Upper lobe of left lung (tissue), 6 donors: ENCODE measurements around the gene PSAP. TPM values are rescaled to one million over a fixed set of nuclear protein-coding genes. Genes with fewer than 3 reads are reported as not detected.
"Not testable (repeated sequence)": the region's sequence is repeated elsewhere in the genome, so short reads cannot be mapped to it uniquely, and the experiment has no call there.

Source experiments
- ATAC-seq, 2 donors: fragments of 200-7000 bp; cut with Tn5 transposase; one replicate each; pipeline ENCODE4 v1.9.1; 2022; ENCODE audit warnings: mild to moderate bottlenecking in 2 of 2, moderate library complexity in 2 of 2; ENCODE audit not compliant: low FRiP score in 2 of 2
- DNase-seq, 2 donors: peaks; one replicate each; pipeline ENCODE4 v3.0.0-alpha.2; 2019 to 2020
- H3K27ac ChIP-seq, 4 donors: fragments of 200-600 bp; sonication (generic); one replicate each; pipeline ENCODE4 v1.5.1; 2016 to 2019
- H3K27me3 ChIP-seq, 4 donors: fragments of 200-600 bp; sonication (generic); one replicate each; pipeline ENCODE4 v1.5.1; 2017 to 2019
- H3K36me3 ChIP-seq, 4 donors: fragments of 200-600 bp; sonication (generic); one replicate each; pipeline ENCODE4 v1.5.1; 2016 to 2019
- H3K4me1 ChIP-seq, 4 donors: fragments of 200-600 bp; sonication (generic); one replicate each; pipeline ENCODE4 v1.5.1; 2018 to 2019
- H3K4me3 ChIP-seq, 4 donors: fragments of 200-600 bp; sonication (generic); one replicate each; pipeline ENCODE4 v1.5.1; 2017 to 2019; ENCODE audit warnings: mild to moderate bottlenecking in 2 of 4, moderate library complexity in 1 of 4
- H3K9me3 ChIP-seq, 4 donors: fragments of 200-600 bp; sonication (generic); one replicate each; pipeline ENCODE4 v1.5.1; 2018 to 2019
- EP300 ChIP-seq, 4 donors: sonication (generic); formaldehyde crosslinking; IDR thresholded peaks; one replicate each; pipeline ENCODE4 v1.5.1; 2017; ENCODE audit warnings: antibody characterized with exemption in 4 of 4, control low read depth in 2 of 4
- POLR2A ChIP-seq, 4 donors: fragments of 450-650 bp; IDR thresholded peaks; one replicate each; pipeline ENCODE4 v1.5.1; 2016 to 2017; ENCODE audit warnings: antibody characterized with exemption in 4 of 4, mild to moderate bottlenecking in 2 of 4
- POLR2AphosphoS5 ChIP-seq, 2 donors: sonication (generic); formaldehyde crosslinking; IDR thresholded peaks; one replicate each; pipeline ENCODE4 v1.5.1; 2017; ENCODE audit warnings: antibody characterized with exemption in 2 of 2
- WGBS, 2 donors: methylation state at CpG; one replicate each; pipeline ENCODE4 v1.1.5; 2017 to 2018; 5-methylcytosine and 5-hydroxymethylcytosine counted together
- total RNA-seq, 6 donors: library from RNA; depleted of rRNA in 4 of 6; stranded (reverse); fragments of >200 nt in 4 of 6; gene quantifications; one replicate each; pipeline versions ENCODE4 v1.1.0 to v1.2.1, GENCODE V29; 2016 to 2021
- TF ChIP-seq, protein P1 (sequence below), 6 experiments: fragments of 450-650 bp in 4 of 6; fragments of 200-600 bp in 2 of 6; sonication (generic) in 2 of 6; IDR thresholded peaks; one replicate each; pipeline ENCODE4 v1.5.1; 2016 to 2019; ENCODE audit warnings: antibody characterized with exemption in 6 of 6
- donor health status: DM: no; HTN: no; CAD: no; lungs with moderate emphysema.
- donor health status: DM: no; HTN: yes; CAD: no; lungs with severe emphysema.

Gene PSAP
- total RNA-seq, 6 donors from 2014 or later = 776 to 2,056 (median 1,236) TPM

DNA sequence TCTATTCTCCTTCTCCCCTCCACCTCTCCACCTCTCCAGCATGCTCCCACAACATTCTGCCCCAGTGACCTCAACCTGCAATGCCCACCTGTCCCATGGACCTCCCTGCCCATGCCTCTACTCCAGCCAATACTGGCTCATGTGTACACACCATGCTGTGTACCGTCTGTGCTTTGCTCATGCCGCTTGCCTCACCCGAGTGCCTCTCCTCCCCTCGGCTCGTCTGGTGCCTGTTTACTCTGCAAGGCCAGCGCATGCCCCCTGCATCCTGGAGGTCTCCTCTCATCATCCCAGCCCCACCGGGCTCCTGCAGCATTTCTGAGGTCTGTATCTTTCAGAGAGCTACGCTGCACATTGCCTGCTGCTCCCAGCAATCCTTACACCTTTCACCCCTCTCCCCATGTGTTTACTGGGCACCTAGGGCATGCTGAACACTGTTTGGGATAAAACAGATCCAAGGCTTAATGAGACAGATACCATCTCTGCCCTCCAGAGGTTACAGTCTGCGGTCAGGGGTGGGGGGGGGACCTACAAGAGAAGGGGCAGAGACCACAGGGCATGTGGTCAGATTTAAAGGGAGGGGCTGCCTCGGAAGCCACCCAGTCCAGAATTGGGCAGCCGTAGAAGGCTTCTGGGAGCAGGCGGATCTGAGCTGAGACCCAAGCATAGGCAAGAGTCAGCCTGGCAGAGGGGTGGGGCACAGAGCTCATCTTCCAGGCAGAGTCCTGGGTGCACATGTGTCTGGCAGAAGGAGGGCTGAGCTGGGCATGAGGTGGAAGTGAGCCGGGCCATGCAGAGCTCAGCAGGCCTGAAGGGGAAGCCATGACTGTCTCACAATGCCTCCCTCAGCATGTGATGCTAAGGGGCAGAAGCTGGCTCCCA lies 29.6 kb upstream of the PSAP start:
- H3K27ac ChIP-seq = peak overlapping the region in 1 of 4 donors; percentile 39
- 71 to 76% methylated on average over 13 of the region's 13 CpGs for WGBS, 2 donors
- TF ChIP-seq POLR2A (IDR thresholded peaks at IDR 0.05) (peak in 1 of 4 donors; percentile 43), EP300 (IDR thresholded peaks at IDR 0.05) (no peak), POLR2AphosphoS5 (IDR thresholded peaks at IDR 0.05) (no peak)
- H3K36me3 ChIP-seq = no peaks in the 10 kb centered on the region
- ATAC-seq (peak; percentile 69 to 78), DNase-seq (peak in 1 of 2 donors; percentile 49)
- H3K4me3 ChIP-seq = no peak overlapping the region
- peaks cover 0 to 14% (median 0%) of the 10 kb centered on the region in 4 donors for H3K4me1 ChIP-seq
- H3K27me3 ChIP-seq = no peaks in the 10 kb centered on the region
- no peaks in the 10 kb centered on the region for H3K9me3 ChIP-seq

DNA sequence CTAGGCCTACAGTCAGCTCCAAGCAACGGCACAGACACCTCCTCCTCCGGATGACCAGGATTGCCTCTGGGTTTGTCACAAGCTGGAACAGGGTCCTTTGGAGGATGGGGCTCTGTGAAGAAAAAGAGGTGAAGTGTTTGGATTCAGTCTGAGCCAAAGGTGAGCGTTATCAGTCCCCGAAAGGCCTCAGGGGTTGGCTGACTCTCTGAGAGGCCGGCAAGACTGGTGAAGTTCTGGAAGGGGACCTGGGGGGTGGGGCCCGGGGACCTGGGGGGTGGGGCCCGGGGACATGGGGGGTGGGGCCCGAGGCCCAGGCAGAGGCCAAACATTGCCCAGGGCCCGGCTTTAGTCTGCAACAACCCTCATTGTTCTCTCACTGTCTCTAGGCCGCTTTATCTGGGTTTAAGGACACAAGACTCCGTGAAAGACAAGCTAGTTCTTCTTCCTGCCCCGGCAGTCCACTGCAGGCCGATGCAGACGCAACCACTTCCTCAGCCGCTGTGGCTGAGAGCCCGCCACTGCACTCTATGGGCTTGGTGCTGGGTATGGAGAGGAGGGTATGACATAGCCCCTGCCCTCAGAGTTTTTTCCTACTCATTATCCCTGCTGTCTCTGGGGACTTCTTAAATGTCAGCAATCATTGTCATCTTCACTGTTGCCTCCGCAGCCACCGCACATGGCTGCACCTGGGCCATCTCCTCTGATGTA lies 27.4 kb upstream of the PSAP start:
- no peak for TF ChIP-seq EP300 (IDR thresholded peaks at IDR 0.05)
- no peak for TF ChIP-seq POLR2A (IDR thresholded peaks at IDR 0.05)
- TF ChIP-seq POLR2AphosphoS5 (IDR thresholded peaks at IDR 0.05) = no peak
- TF ChIP-seq, protein P1, sequence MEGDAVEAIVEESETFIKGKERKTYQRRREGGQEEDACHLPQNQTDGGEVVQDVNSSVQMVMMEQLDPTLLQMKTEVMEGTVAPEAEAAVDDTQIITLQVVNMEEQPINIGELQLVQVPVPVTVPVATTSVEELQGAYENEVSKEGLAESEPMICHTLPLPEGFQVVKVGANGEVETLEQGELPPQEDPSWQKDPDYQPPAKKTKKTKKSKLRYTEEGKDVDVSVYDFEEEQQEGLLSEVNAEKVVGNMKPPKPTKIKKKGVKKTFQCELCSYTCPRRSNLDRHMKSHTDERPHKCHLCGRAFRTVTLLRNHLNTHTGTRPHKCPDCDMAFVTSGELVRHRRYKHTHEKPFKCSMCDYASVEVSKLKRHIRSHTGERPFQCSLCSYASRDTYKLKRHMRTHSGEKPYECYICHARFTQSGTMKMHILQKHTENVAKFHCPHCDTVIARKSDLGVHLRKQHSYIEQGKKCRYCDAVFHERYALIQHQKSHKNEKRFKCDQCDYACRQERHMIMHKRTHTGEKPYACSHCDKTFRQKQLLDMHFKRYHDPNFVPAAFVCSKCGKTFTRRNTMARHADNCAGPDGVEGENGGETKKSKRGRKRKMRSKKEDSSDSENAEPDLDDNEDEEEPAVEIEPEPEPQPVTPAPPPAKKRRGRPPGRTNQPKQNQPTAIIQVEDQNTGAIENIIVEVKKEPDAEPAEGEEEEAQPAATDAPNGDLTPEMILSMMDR (IDR thresholded peaks at IDR 0.05) = no peak
- peaks cover 0 to 9% (median 0%) of the 10 kb centered on the region in 4 donors for H3K4me1 ChIP-seq
- no peak overlapping the region for H3K4me3 ChIP-seq
- no peaks in the 10 kb centered on the region for H3K27me3 ChIP-seq
- no peaks in the 10 kb centered on the region for H3K36me3 ChIP-seq
- peak overlapping the region in 1 of 4 donors; percentile 22 for H3K27ac ChIP-seq
- DNase-seq (peak in 1 of 2 donors; percentile 53), ATAC-seq (peak; percentile 54 to 55)
- 33 to 46% methylated on average over 13 to 17 of the region's 18 CpGs for WGBS, 2 donors
- no peaks in the 10 kb centered on the region for H3K9me3 ChIP-seq

DNA sequence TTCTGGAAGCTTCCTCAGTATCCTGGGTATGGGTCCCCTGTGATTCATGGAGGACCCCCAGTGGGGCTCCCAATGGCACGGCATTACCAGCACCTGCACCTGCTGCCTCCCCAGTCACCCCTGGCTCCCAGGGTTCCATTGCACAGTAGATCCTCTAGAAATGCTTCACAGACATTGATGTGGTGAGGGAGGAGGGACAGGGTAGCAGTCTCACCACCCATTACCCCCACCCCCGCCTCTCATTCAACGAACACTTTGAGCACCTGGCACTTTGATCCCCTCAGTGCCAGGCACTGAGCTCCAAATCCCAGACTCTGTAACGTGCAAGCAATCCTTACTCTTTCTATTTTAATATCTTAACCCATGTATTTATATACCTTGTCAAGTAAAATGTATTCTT lies 26.8 kb upstream of the PSAP start:
- no peak for ATAC-seq
- Histone ChIP-seq H3K27me3 (no peaks in the 10 kb centered on the region), H3K4me3 (no peak overlapping the region), H3K4me1 (peaks cover 0 to 6% (median 0%) of the 10 kb centered on the region in 4 donors), H3K9me3 (no peaks in the 10 kb centered on the region), H3K36me3 (no peaks in the 10 kb centered on the region), H3K27ac (no peak overlapping the region)
- no peak for DNase-seq
- TF ChIP-seq POLR2A (IDR thresholded peaks at IDR 0.05) (no peak), POLR2AphosphoS5 (IDR thresholded peaks at IDR 0.05) (no peak), EP300 (IDR thresholded peaks at IDR 0.05) (no peak)
- TF ChIP-seq, protein P1 (IDR thresholded peaks at IDR 0.05) = no peak
- WGBS, 2 donors = 81 to 88% methylated on average over 4 of the region's 4 CpGs

DNA sequence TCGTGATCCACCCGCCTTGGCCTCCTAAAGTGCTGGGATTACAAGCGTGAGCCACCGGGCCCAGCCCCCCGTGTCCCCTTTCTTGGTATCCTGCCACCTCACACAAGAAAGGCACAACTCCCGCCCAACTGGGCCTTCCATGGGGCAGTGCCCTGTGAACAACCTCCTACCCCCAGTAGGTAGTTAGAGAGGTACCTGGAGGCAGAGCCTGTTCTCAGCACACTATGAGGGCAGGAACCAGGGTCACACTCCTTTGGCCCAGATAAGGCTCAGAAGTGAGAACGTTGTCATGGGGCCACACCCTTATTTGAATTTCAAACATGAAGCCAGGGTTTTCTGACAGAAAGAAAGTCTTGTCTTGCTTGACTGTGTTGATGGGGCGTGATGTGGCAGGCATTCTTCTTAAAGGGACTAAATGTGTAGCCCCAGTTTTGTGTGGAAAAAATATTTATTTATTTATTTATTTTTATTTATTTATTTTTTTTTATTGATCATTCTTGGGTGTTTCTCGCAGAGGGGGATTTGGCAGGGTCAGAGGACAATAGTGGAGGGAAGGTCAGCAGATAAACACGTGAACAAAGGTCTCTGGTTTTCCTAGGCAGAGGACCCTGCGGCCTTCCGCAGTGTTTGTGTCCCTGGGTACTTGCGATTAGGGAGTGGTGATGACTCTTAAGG lies 23.8 kb upstream of the PSAP start:
- H3K4me3 ChIP-seq, H3K4me1 ChIP-seq, DNase-seq, H3K27me3 ChIP-seq, H3K36me3 ChIP-seq, H3K9me3 ChIP-seq, H3K27ac ChIP-seq, ATAC-seq: not testable (repeated sequence)
- WGBS, 2 donors = 87 to 91% methylated on average over 11 to 13 of the region's 13 CpGs

DNA sequence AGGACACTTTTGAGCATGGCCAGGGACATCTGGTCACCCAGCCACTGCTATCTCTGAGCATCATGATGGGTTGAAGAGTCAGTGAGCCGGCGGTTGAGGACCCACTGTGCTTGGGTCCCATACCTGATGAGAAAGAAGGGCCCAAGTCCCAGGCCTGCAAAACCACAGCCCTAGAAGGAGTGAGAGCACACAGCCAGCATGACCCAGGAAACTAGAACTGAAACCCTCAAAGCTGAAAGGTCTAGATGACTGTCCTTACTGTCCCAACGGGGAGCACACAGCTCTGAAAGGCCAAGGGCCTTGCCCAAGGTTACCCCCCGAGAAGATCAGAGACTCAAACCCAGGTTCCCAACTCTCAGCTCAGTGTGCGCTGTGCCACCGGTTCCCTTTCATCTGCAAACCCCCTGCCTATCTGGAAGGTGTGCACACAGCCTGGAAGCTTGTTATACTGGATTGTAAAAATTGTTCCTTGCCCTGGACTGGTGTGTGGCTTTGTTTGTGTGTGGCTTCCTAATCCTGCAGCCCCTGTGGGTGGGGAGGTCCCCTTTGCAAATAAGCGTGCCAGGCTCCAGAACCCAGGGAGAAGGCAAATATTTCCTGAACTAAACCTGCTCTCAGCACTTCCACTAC lies 22.6 kb upstream of the PSAP start:
- DNase-seq (no peak), ATAC-seq (peak in 1 of 2 donors; percentile 19)
- no peak overlapping the region for H3K4me3 ChIP-seq
- TF ChIP-seq EP300 (IDR thresholded peaks at IDR 0.05) = no peak
- TF ChIP-seq POLR2A (IDR thresholded peaks at IDR 0.05) = no peak
- TF ChIP-seq POLR2AphosphoS5 (IDR thresholded peaks at IDR 0.05) = no peak
- TF ChIP-seq, protein P1 (IDR thresholded peaks at IDR 0.05) = no peak
- no peaks in the 10 kb centered on the region for H3K36me3 ChIP-seq
- peaks cover 4 to 9% (median 7%) of the 10 kb centered on the region in 4 donors for H3K4me1 ChIP-seq
- 80 to 94% methylated on average over 5 to 7 of the region's 7 CpGs for WGBS, 2 donors
- no peaks in the 10 kb centered on the region for H3K9me3 ChIP-seq
- no peaks in the 10 kb centered on the region for H3K27me3 ChIP-seq
- H3K27ac ChIP-seq = no peak overlapping the region

DNA sequence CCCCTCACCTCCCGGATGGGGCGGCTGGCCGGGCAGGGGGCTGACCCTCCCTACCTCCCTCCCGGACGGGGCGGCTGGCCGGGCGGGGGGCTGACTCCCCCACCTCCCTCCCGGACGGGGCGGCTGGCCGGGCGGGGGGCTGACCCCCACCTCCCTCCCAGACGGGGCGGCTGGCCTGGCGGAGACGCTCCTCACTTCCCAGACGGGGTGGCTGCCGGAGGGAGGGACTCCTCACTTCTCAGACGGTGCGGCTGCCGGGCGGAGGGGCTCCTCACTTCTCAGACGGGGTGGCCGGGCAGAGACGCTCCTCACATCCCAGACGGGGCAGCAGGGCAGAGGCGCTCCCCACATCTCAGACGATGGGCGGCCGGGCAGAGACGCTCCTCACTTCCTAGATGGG lies 18.6 kb upstream of the PSAP start:
- H3K36me3 ChIP-seq, H3K27me3 ChIP-seq, H3K4me3 ChIP-seq, DNase-seq, H3K9me3 ChIP-seq, ATAC-seq: not testable (repeated sequence)
- 93% methylated on average over 17 of the region's 32 CpGs; no CpG with 5 or more reads in 1 of the 2 donors for WGBS, 2 donors
- H3K4me1 ChIP-seq = peaks cover 4 to 14% (median 12%) of the 10 kb centered on the region in 4 donors
- peak overlapping the region in 1 of 4 donors; percentile 46 for H3K27ac ChIP-seq
